ENCODE results near the gene ZDHHC19. TPM values are rescaled to one million over a fixed set of nuclear protein-coding genes. Genes with fewer than 3 reads are reported as not detected.
A peak's percentile ranks its signal among the peaks of the same experiment; 100 is the strongest.

Gene ZDHHC19
- total and polyA plus RNA-seq, 8 donors: 0.38 to 2.7 TPM; not detected in 6

GRCh38 chr3:196194542-196194915 is 16.7 kb downstream of the ZDHHC19 start:
- Histone ChIP-seq H3K4me1 (peaks cover 27 to 52% (median 32%) of the 10 kb centered on the region in 4 donors), H3K27ac (peak overlapping the region in 3 of 5 donors; percentile 65 to 86 (median 77)), H3K4me3 (no peak overlapping the region), H3K36me3 (no peaks in the 10 kb centered on the region), H3K9me3 (no peaks in the 10 kb centered on the region), H3K27me3 (no peaks in the 10 kb centered on the region)
- intact Hi-C loops (cut with DNase I; ENCODE audit: low total_unique reads): no loop called here
- DNase-seq: no peak
- TF ChIP-seq POLR2AphosphoS5 (IDR thresholded peaks at IDR 0.05) (no peak), EP300 (IDR thresholded peaks at IDR 0.05) (no peak), POLR2A (IDR thresholded peaks at IDR 0.05) (no peak)
- WGBS, 5 donors: 74 to 82% (median 81%) methylated on average over 5 of the region's 5 CpGs

GRCh38 chr3:196193736-196194541 is 17.3 kb downstream of the ZDHHC19 start:
- H3K4me1 ChIP-seq: peaks cover 27 to 52% (median 32%) of the 10 kb centered on the region in 4 donors
- no peaks in the 10 kb centered on the region for H3K27me3 ChIP-seq
- H3K4me3 ChIP-seq: no peak overlapping the region
- intact Hi-C loops (cut with DNase I; ENCODE audit: low total_unique reads): no loop called here
- 26 to 61% (median 39%) methylated on average over 7 to 13 of the region's 13 CpGs for WGBS, 5 donors
- H3K9me3 ChIP-seq: no peaks in the 10 kb centered on the region
- peak overlapping the region; percentile 15 to 86 (median 65) for H3K27ac ChIP-seq
- TF ChIP-seq POLR2A (IDR thresholded peaks at IDR 0.05): no peak
- peak in 2 of 3 donors; percentile 23 to 49 for TF ChIP-seq POLR2AphosphoS5 (IDR thresholded peaks at IDR 0.05)
- no peak for TF ChIP-seq EP300 (IDR thresholded peaks at IDR 0.05)
- peak; percentile 71 to 90 for DNase-seq
- H3K36me3 ChIP-seq: no peaks in the 10 kb centered on the region

- no peak for DNase-seq
- WGBS, 5 donors: 55 to 65% (median 59%) methylated on average over 15 of the region's 15 CpGs
- Histone ChIP-seq H3K27me3 (no peaks in the 10 kb centered on the region), H3K4me1 (peaks cover 27 to 52% (median 32%) of the 10 kb centered on the region in 4 donors), H3K4me3 (no peak overlapping the region), H3K27ac (peak overlapping the region; percentile 15 to 86 (median 65)), H3K9me3 (no peaks in the 10 kb centered on the region), H3K36me3 (no peaks in the 10 kb centered on the region)
- TF ChIP-seq POLR2AphosphoS5 (IDR thresholded peaks at IDR 0.05) (no peak), EP300 (IDR thresholded peaks at IDR 0.05) (no peak), POLR2A (IDR thresholded peaks at IDR 0.05) (no peak), CTCF (IDR thresholded peaks at IDR 0.05) (no peak)
- intact Hi-C loops (cut with DNase I; ENCODE audit: low total_unique reads): no loop called here
Observed at GRCh38 chr3:196193133-196193735, 18.0 kb downstream of the ZDHHC19 start.

GRCh38 chr3:196192524-196193051 is 18.6 kb downstream of the ZDHHC19 start:
- H3K27ac ChIP-seq: peak overlapping the region; percentile 33 to 86 (median 65)
- H3K9me3 ChIP-seq: no peaks in the 10 kb centered on the region
- peak; percentile 39 to 72 for DNase-seq
- no peaks in the 10 kb centered on the region for H3K36me3 ChIP-seq
- H3K4me3 ChIP-seq: no peak overlapping the region
- intact Hi-C loops (cut with DNase I; ENCODE audit: low total_unique reads): no loop called here
- 30 to 48% (median 37%) methylated on average over 14 of the region's 14 CpGs for WGBS, 5 donors
- TF ChIP-seq CTCF (IDR thresholded peaks at IDR 0.05): no peak
- peak in 1 of 3 donors; percentile 8 for TF ChIP-seq POLR2AphosphoS5 (IDR thresholded peaks at IDR 0.05)
- H3K27me3 ChIP-seq: no peaks in the 10 kb centered on the region
- peaks cover 27 to 52% (median 32%) of the 10 kb centered on the region in 4 donors for H3K4me1 ChIP-seq

- peak in 1 of 2 donors; percentile 51 for DNase-seq
- no peaks in the 10 kb centered on the region for H3K27me3 ChIP-seq
- H3K36me3 ChIP-seq: no peaks in the 10 kb centered on the region
- peaks cover 28 to 52% (median 32%) of the 10 kb centered on the region in 4 donors for H3K4me1 ChIP-seq
- intact Hi-C loops (cut with DNase I; ENCODE audit: low total_unique reads): no loop called here
- WGBS, 5 donors: 75 to 84% (median 76%) methylated on average over 8 to 11 of the region's 11 CpGs
- peak overlapping the region; percentile 33 to 86 (median 65) for H3K27ac ChIP-seq
- no peaks in the 10 kb centered on the region for H3K9me3 ChIP-seq
- no peak overlapping the region for H3K4me3 ChIP-seq
- no peak for TF ChIP-seq EP300 (IDR thresholded peaks at IDR 0.05)
- TF ChIP-seq POLR2A (IDR thresholded peaks at IDR 0.05): no peak
- TF ChIP-seq CTCF (IDR thresholded peaks at IDR 0.05): no peak
- TF ChIP-seq POLR2AphosphoS5 (IDR thresholded peaks at IDR 0.05): no peak
Observed at GRCh38 chr3:196192036-196192523, 19.1 kb downstream of the ZDHHC19 start.

All from stomach (tissue), 9 donors.